Measurements from ENCODE around the gene LDAH. TPM values are rescaled to one million over a fixed set of nuclear protein-coding genes. Genes with fewer than 3 reads are reported as not detected.

The LDAH gene
- total and polyA plus RNA-seq, 2 experiments from 2014 or later: 12.1 to 37.5 TPM

GRCh38 chr2:20852139-20852538 lies 29.2 kb upstream of the LDAH start:
- H3K4me2 ChIP-seq: no peak overlapping the region
- no peak overlapping the region for H3K27ac ChIP-seq (ENCODE audit: low read depth)
- no peaks in the 10 kb centered on the region for H3F3A ChIP-seq (replicated peaks; ENCODE audit: low read depth)
- no peaks in the 10 kb centered on the region for H3K27me3 ChIP-seq (ENCODE audit: insufficient read depth)
- no peaks in the 10 kb centered on the region for H3K4me1 ChIP-seq (ENCODE audit: insufficient read depth)
- no peak overlapping the region for H3K4me3 ChIP-seq
- Mint-ChIP-seq H3K27me3 (ENCODE audit: insufficient read depth, low read depth, poor library complexity) (no peaks in the 10 kb centered on the region), H3K36me3 (ENCODE audit: low read depth) (no peaks in the 10 kb centered on the region), H3K9me3 (no peaks in the 10 kb centered on the region), H3K4me3 (no peak overlapping the region), H3K4me1 (no peaks in the 10 kb centered on the region), H3K27ac (no peak overlapping the region)
- no peaks in the 10 kb centered on the region for H3K9me2 ChIP-seq (ENCODE audit: insufficient read depth)
- ATAC-seq: no peak
- DNase-seq (ENCODE audit: low spot score): no peak
- no peak overlapping the region for H2AFZ ChIP-seq
- no peak for TF ChIP-seq STAT1 (IDR thresholded peaks at IDR 0.05; ENCODE audit: unreplicated experiment)
- TF ChIP-seq CTCF (conservative IDR thresholded peaks at IDR 0.05; ENCODE audit: low read depth in 2 of 2): no peak
- TF ChIP-seq ZNF331 (CRISPR knock-in tag; IDR thresholded peaks at IDR 0.05; ENCODE audit: low read depth): no peak
- TF ChIP-seq EZH2 (IDR thresholded peaks at IDR 0.05; ENCODE audit: low read depth, unreplicated experiment): no peak
- no peak for TF ChIP-seq ETS1 (IDR thresholded peaks at IDR 0.05)
- TF ChIP-seq REST (IDR thresholded peaks at IDR 0.05; ENCODE audit: unreplicated experiment): no peak
- no peak for TF ChIP-seq ZNF114 (CRISPR knock-in tag; IDR thresholded peaks at IDR 0.05)
- no peak for TF ChIP-seq JUNB (IDR thresholded peaks at IDR 0.05; ENCODE audit: unreplicated experiment)
- no peaks in the 10 kb centered on the region for H4K20me1 ChIP-seq (replicated peaks; ENCODE audit: insufficient read depth)
- H3K79me2 ChIP-seq (replicated peaks; ENCODE audit: insufficient read depth): no peaks in the 10 kb centered on the region
- no peaks in the 10 kb centered on the region for H3K36me3 ChIP-seq (ENCODE audit: insufficient read depth)

- peaks cover 12% of the 10 kb centered on the region for H3K27me3 Mint-ChIP-seq (ENCODE audit: insufficient read depth, low read depth, poor library complexity)
- TF ChIP-seq ZNF114 (CRISPR knock-in tag; IDR thresholded peaks at IDR 0.05) (no peak), REST (IDR thresholded peaks at IDR 0.05; ENCODE audit: unreplicated experiment) (no peak), JUNB (IDR thresholded peaks at IDR 0.05; ENCODE audit: unreplicated experiment) (no peak)
Observed at GRCh38 chr2:20844246-20844645, 21.3 kb upstream of the LDAH start.

More at GRCh38 chr2:20844246-20844645, 21.3 kb upstream of the LDAH start:
- no peak overlapping the region for H3K27ac Mint-ChIP-seq
- no peaks in the 10 kb centered on the region for H3K4me1 Mint-ChIP-seq
- Histone ChIP-seq H3K27ac (ENCODE audit: low read depth) (no peak overlapping the region), H3K36me3 (ENCODE audit: insufficient read depth) (no peaks in the 10 kb centered on the region), H3K27me3 (ENCODE audit: insufficient read depth) (no peaks in the 10 kb centered on the region), H3K79me2 (replicated peaks; ENCODE audit: insufficient read depth) (no peaks in the 10 kb centered on the region), H3F3A (replicated peaks; ENCODE audit: low read depth) (no peaks in the 10 kb centered on the region), H4K20me1 (replicated peaks; ENCODE audit: insufficient read depth) (no peaks in the 10 kb centered on the region), H3K4me3 (no peak overlapping the region), H3K9me2 (ENCODE audit: insufficient read depth) (no peaks in the 10 kb centered on the region), H2AFZ (no peak overlapping the region), H3K4me1 (ENCODE audit: insufficient read depth) (no peaks in the 10 kb centered on the region), H3K4me2 (no peak overlapping the region)
- no peaks in the 10 kb centered on the region for H3K9me3 Mint-ChIP-seq
- DNase-seq (ENCODE audit: low spot score) (no peak), ATAC-seq (no peak)
- no peaks in the 10 kb centered on the region for H3K36me3 Mint-ChIP-seq (ENCODE audit: low read depth)
- no peak overlapping the region for H3K4me3 Mint-ChIP-seq

All from GM23338 (cell line).